Upper lobe of right lung (tissue), 1 donor: ENCODE measurements around the gene ATL2. TPM values are rescaled to one million over a fixed set of nuclear protein-coding genes. Genes with fewer than 3 reads are reported as not detected.

Experiments used
- ATAC-seq: fragments of 200-7000 bp; cut with Tn5 transposase; one replicate; pipeline ENCODE4 v1.9.1; 2020; ENCODE audit warnings: mild to moderate bottlenecking, moderate library complexity
- DNase-seq: peaks from one replicate; pipeline ENCODE4 v3.0.0-alpha.2; 2020
- H3K27ac ChIP-seq: fragments of 200-600 bp; one replicate; pipeline ENCODE4 v1.8.0; 2022
- H3K27me3 ChIP-seq: fragments of 200-600 bp; one replicate; pipeline ENCODE4 v1.8.0; 2022; ENCODE audit warnings: mild to moderate bottlenecking
- H3K36me3 ChIP-seq: fragments of 200-600 bp; one replicate; pipeline ENCODE4 v1.8.0; 2022
- H3K4me1 ChIP-seq: fragments of 200-600 bp; one replicate; pipeline ENCODE4 v1.8.0; 2022
- H3K4me3 ChIP-seq: fragments of 200-600 bp; one replicate; pipeline ENCODE4 v1.8.0; 2022; ENCODE audit warnings: mild to moderate bottlenecking
- H3K9me3 ChIP-seq: fragments of 200-600 bp; one replicate; pipeline ENCODE4 v1.8.0; 2022
- intact Hi-C: fragments of 100-400 bp; cut with DNase I; formaldehyde crosslinking; loops from one replicate; pipeline ENCODE4 v1.11.0; 2022
- total RNA-seq: library from RNA; stranded (reverse); fragmentation: NEBNext Ultra II Directional; extraction: Animal tissue kit (Norgen Biotek cat#: 25700); gene quantifications from one replicate; pipeline ENCODE4 v1.2.1, GENCODE V29; 2021
- TF ChIP-seq, protein P1 (sequence below): fragments of 200-600 bp; IDR thresholded peaks from one replicate; pipeline ENCODE4 v1.8.0; 2022; ENCODE audit warnings: antibody characterized with exemption
- donor health status: DM: no; HTN: yes; CAD: no; lungs with severe emphysema.

The ATL2 gene
- total RNA-seq, 1 donor from 2014 or later = 69.1 TPM

DNA sequence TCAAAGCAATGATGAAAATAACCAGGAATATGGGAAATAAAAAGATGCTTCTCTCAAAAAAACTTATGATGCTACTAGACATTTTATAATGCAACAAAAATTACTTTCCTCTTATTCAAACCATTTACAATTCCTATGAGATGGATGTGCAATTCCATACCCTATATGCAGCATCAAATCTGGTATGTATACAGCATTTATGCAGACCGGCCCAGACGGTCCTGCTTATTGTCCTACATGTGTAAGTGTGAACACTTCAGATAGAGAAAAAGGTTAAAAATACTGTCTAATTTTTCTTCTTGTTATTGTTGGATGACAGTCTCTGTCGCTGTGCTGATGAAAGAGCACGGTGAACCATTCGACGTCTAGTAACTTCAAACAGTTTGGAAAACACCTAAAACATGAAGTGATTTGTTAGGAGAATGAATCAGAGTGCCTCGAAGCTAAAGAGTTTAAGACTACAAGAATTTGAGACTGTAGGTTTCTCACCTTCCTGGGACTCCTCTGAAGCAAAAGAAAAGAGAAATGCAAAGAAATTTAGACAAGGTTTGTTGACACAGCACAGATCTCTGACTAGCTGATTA, 80.8 kb downstream of the ATL2 start:
- TF ChIP-seq, protein P1, sequence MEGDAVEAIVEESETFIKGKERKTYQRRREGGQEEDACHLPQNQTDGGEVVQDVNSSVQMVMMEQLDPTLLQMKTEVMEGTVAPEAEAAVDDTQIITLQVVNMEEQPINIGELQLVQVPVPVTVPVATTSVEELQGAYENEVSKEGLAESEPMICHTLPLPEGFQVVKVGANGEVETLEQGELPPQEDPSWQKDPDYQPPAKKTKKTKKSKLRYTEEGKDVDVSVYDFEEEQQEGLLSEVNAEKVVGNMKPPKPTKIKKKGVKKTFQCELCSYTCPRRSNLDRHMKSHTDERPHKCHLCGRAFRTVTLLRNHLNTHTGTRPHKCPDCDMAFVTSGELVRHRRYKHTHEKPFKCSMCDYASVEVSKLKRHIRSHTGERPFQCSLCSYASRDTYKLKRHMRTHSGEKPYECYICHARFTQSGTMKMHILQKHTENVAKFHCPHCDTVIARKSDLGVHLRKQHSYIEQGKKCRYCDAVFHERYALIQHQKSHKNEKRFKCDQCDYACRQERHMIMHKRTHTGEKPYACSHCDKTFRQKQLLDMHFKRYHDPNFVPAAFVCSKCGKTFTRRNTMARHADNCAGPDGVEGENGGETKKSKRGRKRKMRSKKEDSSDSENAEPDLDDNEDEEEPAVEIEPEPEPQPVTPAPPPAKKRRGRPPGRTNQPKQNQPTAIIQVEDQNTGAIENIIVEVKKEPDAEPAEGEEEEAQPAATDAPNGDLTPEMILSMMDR = no peak
- no peak for ATAC-seq
- no peak for DNase-seq
- Histone ChIP-seq H3K4me3 (no peak overlapping the region), H3K27ac (no peak overlapping the region), H3K36me3 (peaks cover 47% of the 10 kb centered on the region), H3K27me3 (no peaks in the 10 kb centered on the region), H3K4me1 (no peaks in the 10 kb centered on the region), H3K9me3 (no peaks in the 10 kb centered on the region)
- intact Hi-C loops = no loop called here

DNA sequence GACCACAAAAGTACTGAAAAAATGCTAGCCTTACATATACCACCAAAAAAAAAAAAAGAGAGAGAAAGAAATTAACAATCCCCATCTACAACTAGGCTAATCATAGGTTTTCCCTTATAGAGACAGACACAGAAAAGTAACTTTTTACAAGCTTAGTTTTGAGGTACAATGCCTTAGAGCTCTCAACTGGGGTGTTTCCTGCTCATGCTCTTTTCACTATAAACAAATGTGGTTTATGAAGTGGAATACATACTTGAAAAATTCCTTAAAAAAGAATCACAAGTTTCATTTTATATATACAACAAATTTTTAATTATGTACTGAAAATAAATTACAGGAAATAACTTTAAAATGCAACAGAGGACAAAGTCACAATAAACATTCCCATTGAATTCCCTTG, 82.5 kb downstream of the ATL2 start:
- TF ChIP-seq, protein P1 = no peak
- intact Hi-C loops = no loop called here
- no peak overlapping the region for H3K27ac ChIP-seq
- DNase-seq = no peak
- H3K27me3 ChIP-seq = no peaks in the 10 kb centered on the region
- H3K4me3 ChIP-seq = no peak overlapping the region
- no peaks in the 10 kb centered on the region for H3K4me1 ChIP-seq
- H3K36me3 ChIP-seq = peaks cover 40% of the 10 kb centered on the region
- no peak for ATAC-seq
- H3K9me3 ChIP-seq = no peaks in the 10 kb centered on the region

DNA sequence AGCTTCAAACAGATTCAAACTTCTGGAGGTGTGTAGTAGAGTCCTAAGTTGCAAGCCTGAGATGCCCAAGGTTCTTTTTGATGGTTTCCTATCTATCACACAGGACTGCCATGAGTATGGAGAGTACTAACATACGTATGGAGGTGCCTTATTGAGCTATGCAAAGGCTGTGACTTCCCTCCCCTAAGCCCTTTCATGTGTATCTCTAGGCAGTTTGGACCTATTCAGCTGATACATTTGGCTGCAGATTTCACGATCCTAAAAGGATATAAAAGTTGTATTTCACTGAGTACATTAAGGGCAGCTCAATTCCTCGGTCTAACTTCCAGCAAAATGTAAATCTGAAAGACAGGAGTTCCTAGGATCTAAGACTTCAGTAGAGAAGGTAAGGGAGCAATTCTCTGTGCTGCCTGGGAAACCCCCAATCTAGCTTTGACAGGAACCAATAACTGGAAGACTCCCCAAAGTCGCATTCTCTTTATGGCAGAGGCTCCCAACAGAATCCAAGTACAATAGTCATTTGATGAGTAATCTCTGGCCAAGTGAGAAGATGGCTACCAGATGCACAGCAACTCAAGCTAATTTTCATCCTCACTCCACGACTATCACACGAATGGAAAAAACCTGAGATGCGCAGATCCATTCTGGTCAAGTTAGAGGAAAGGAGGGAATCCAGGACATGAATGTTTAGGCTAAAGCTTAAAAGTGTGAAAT, 83.8 kb downstream of the ATL2 start:
- Histone ChIP-seq H3K4me3 (no peak overlapping the region), H3K36me3 (peaks cover 28% of the 10 kb centered on the region), H3K9me3 (no peaks in the 10 kb centered on the region), H3K27ac (no peak overlapping the region), H3K4me1 (no peaks in the 10 kb centered on the region), H3K27me3 (no peaks in the 10 kb centered on the region)
- ATAC-seq (no peak), DNase-seq (no peak)
- TF ChIP-seq, protein P1 = no peak
- intact Hi-C loops = no loop called here

DNA sequence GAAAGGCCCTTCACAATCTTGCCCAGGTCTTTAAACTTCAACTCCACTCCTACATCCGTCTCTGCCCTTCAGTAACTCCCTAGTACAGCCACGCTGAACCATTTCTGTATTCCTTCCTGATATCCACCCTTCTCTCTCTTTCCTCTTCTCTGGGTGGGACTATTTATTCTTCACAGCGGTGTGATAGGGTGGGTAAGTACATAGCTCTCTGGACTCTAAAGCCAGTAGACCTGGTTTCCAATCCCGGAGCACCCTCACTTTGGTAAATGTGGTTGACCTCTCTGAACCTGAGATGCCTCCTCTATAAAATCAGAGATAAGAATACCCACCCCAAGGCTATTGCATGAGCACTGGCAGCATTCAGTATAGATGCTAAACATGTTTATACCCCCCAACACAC, 86.7 kb downstream of the ATL2 start:
- no peak for ATAC-seq
- Histone ChIP-seq H3K27ac (no peak overlapping the region), H3K4me1 (no peaks in the 10 kb centered on the region), H3K27me3 (no peaks in the 10 kb centered on the region), H3K4me3 (no peak overlapping the region), H3K9me3 (no peaks in the 10 kb centered on the region), H3K36me3 (no peaks in the 10 kb centered on the region)
- intact Hi-C loops = no loop called here
- no peak for DNase-seq
- TF ChIP-seq, protein P1 = no peak

DNA sequence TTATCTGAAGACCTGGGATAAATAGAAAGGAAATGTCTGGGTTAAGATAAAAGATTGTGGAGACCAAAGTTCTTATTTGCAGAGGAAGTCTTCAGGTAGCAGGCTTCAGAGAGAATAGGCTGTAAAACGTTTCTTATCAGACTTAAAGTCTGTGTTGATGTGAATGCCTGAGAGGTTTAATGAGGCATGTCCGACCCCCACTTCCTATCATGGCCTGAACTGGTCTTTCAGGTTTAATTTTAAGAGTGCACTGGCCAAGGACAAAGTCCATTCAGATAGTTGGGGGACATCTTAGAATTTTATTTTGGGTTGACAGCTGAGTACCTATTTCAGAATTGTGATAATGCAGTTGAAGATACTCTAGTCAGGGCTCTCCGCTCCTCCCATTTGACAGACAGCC, 92.1 kb downstream of the ATL2 start:
- intact Hi-C loops = no loop called here
- ATAC-seq = no peak

More for the DNA sequence above, 92.1 kb downstream of the ATL2 start:
- Histone ChIP-seq H3K4me3 (no peak overlapping the region), H3K36me3 (no peaks in the 10 kb centered on the region), H3K27ac (no peak overlapping the region), H3K9me3 (no peaks in the 10 kb centered on the region), H3K27me3 (no peaks in the 10 kb centered on the region), H3K4me1 (no peaks in the 10 kb centered on the region)
- TF ChIP-seq, protein P1 = no peak
- DNase-seq = no peak
